Measurements from ENCODE around the gene IFI27L2.
"Not testable (repeated sequence)": the region's sequence is repeated elsewhere in the genome, so short reads cannot be mapped to it uniquely, and the experiment has no call there.

IFI27L2 gene

DNA sequence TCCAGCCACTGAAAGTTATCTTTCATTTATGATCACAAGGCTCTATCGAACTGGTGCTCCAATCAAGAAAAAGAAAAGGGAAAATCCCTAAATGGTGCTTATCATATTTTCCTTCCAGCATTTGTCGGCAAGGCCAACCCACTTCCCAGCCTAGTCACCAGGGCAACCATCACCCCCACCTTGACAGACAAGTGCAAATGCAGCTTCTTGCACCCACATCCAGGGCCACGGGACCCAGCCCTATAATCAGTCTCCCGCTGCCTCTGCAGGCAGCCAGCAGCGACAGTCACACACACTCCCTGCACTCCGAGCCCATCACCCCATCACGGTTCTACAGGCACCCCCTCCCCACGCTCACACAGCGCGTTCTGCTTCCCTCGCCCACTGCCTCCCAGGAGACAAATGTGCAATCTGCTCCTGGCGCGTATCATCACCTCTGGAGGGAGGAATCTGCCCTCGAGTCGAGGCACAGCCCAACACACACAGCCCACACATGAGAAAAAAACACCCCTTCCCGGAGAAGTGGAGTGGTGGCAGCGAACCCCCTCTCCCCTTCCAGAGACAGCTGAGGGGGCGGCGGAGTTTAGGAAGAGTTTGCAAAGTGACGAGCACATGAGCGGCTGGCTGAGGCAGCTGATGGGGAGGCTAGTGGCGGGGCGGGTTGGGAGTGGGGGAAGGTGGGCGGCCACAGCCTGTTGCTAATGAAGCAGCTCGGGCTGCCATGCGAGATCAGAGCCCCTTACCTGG is 35.5 kb upstream of the IFI27L2 start:
- in situ Hi-C loops (cut with HindIII; ENCODE audit: low pct_unique_long_range_greater_than_20kb, low sequenced_read_pairs) = no loop called here
- no peak for TF ChIP-seq JUND (IDR thresholded peaks at IDR 0.05; ENCODE audit: low read depth)
- DNase-seq (ENCODE audit: low read depth in 1 of 2, low spot score in 1 of 2) = no peak

DNA sequence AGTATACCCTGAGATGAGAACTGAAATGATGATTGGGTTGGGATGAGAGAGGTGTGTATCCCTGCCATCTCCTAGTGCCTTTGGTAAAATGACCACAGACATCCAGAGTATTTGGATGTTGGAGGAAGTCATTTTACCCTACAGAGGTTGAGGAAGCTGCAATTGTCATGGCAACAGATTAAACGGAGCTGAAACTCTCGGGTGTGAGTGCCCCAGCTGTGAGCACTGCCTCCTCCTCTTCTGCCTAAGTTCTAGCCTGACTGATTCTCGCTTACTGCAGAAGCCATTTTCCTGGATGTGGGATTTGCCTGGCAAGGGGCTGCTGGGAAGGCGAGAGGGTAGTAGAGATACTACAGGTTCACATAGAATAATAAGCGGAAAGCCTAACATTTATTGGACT is 34.4 kb upstream of the IFI27L2 start:
- no peak for DNase-seq (ENCODE audit: low read depth in 1 of 2, low spot score in 1 of 2)
- in situ Hi-C loops (cut with HindIII; ENCODE audit: low pct_unique_long_range_greater_than_20kb, low sequenced_read_pairs) = no loop called here
- TF ChIP-seq JUND (IDR thresholded peaks at IDR 0.05; ENCODE audit: low read depth) = no peak

DNA sequence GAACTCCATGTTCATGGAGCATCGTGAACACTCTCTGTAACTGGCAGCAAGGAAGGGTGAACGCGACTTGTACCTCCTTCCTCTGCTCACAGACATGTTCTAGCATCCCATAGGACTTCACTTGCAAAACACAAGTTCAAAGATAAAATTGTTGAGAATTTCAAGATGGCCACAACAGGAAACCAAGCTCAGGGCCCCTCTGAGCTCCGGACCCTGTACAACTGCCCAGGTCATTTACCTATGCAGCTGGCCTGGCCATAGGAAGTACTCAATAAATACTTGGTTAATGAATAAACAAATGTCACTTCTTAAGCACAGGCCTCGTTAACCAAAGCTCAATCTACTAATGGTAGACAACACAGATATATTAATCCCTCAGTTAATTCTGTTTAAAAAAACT is 33.1 kb upstream of the IFI27L2 start:
- in situ Hi-C loops (cut with HindIII; ENCODE audit: low pct_unique_long_range_greater_than_20kb, low sequenced_read_pairs) = no loop called here
- no peak for TF ChIP-seq JUND (IDR thresholded peaks at IDR 0.05; ENCODE audit: low read depth)
- DNase-seq (ENCODE audit: low read depth in 1 of 2, low spot score in 1 of 2) = no peak

DNA sequence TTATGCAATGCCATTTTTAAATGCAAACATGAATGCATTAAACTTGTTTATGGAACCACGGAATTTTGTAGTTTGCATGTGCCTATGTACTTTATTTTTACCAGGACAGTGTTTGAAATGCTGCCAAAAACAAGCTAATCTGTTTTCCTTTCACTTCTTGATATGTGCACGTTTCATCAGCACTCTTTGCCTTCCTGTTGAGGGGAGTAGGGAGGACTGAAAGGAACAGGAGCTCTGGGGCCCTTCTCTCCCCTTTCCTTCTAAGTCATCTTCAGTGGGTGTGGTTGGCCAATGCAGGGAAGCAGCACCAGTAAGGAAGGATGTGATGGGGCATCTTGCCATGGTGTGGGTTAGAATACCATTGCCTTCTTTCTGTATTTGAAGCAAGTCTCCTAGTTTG is 32.6 kb upstream of the IFI27L2 start:
- in situ Hi-C loops (cut with HindIII; ENCODE audit: low pct_unique_long_range_greater_than_20kb, low sequenced_read_pairs) = no loop called here
- no peak for DNase-seq (ENCODE audit: low read depth in 1 of 2, low spot score in 1 of 2)

DNA sequence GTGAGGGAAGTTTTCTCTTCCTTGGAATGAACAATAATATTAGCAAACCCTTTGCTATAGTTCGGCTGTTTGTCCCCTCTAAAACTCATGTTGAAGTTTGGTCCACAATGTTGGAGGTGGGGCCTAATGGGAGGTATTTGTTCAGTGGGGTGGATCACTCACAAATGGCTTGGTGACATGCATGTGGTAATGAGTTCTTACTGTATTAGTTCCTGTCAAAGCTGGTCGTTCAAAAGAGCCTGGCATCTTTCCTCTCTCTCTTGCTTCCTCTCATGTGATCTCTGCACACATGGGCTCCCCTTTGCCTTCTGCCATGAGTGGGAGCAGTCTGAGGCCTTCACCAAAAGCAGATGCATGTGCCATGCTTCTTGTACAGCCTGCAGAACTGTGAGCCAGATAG is 31.7 kb upstream of the IFI27L2 start:
- in situ Hi-C loops (cut with HindIII; ENCODE audit: low pct_unique_long_range_greater_than_20kb, low sequenced_read_pairs) = no loop called here
- TF ChIP-seq JUND (IDR thresholded peaks at IDR 0.05; ENCODE audit: low read depth) = no peak
- no peak for DNase-seq (ENCODE audit: low read depth in 1 of 2, low spot score in 1 of 2)

More for the DNA sequence above, 32.6 kb upstream of the IFI27L2 start:
- TF ChIP-seq JUND (IDR thresholded peaks at IDR 0.05; ENCODE audit: low read depth) = no peak

DNA sequence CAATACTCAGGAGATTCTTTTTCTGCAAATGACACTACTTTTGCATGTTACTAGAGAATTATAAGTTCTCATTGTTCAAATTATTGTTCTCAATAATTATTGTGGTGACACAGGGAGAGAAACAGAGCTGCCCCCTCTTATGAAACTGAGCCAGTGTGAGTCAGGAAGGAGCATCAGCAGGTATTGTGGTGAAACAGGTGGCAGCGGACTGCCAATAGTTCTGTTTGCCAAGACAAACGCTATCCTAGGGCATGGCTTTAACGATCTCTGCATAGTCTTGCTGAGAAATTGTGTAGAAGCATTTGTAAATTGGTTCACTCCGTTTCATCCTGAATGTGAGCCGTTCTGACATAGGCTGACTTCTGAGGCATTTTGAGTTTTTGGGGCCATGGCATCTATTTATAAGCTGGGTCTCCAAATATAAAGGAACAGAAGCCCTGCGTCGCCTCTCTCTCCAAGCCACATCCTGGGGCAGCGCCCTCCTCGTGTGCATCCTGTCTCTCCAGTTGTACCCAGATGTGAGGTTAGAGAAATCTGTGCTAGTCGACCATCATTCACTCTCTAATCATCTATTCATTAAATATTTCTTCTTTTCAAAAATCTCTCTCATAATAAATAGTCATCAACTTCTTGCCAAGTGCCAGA is 29.0 kb upstream of the IFI27L2 start:
- in situ Hi-C loops (cut with HindIII; ENCODE audit: low pct_unique_long_range_greater_than_20kb, low sequenced_read_pairs) = no loop called here

DNA sequence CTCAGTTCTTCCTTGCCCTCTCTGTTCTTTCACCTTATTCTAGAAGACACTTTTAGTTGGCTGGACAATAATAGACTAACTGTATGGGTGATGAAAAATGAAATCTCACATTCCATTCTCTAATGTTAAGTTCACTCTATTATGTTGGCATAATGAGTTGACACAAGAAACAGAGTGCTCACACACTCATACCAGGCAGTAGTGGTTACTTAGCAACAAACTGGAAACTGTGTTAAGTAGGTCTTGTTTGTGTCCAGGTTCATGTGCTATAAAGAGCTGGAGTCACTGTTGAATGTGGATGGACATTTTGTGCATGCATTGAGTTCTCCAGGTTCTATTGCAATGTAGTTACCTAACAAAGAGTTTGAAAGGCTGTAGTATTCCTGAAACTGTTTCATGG is 27.8 kb upstream of the IFI27L2 start:
- DNase-seq (ENCODE audit: low read depth in 1 of 2, low spot score in 1 of 2) = peak in 1 of 2 experiments; percentile 50
- in situ Hi-C loops (cut with HindIII; ENCODE audit: low pct_unique_long_range_greater_than_20kb, low sequenced_read_pairs) = no loop called here

More for the DNA sequence above, 29.0 kb upstream of the IFI27L2 start:
- TF ChIP-seq JUND (IDR thresholded peaks at IDR 0.05; ENCODE audit: low read depth) = no peak
- DNase-seq (ENCODE audit: low read depth in 1 of 2, low spot score in 1 of 2) = peak in 1 of 2 experiments; percentile 38

DNA sequence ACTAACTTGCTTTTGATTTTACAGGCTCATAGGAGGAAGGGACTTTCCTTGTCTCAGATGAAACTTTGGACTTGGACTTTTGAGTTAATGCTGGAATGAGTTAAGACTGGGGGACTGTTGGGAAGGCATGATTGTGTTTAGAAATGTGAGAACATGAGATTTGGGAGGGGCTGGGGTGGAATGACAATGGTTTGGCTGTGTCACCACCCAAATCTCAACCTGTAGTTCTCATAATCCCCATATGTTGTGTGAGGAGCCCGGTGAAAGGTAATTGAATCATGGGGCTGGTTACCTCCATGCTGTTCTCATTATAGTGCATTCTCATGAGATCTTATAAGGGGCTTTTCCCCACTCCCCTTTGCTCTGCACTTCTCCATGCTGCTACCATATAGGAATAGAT is 26.7 kb upstream of the IFI27L2 start:
- DNase-seq (ENCODE audit: low read depth in 1 of 2, low spot score in 1 of 2); in situ Hi-C loops (cut with HindIII; ENCODE audit: low pct_unique_long_range_greater_than_20kb, low sequenced_read_pairs): not testable (repeated sequence)

More for the DNA sequence above, 27.8 kb upstream of the IFI27L2 start:
- TF ChIP-seq JUND (IDR thresholded peaks at IDR 0.05; ENCODE audit: low read depth) = no peak

DNA sequence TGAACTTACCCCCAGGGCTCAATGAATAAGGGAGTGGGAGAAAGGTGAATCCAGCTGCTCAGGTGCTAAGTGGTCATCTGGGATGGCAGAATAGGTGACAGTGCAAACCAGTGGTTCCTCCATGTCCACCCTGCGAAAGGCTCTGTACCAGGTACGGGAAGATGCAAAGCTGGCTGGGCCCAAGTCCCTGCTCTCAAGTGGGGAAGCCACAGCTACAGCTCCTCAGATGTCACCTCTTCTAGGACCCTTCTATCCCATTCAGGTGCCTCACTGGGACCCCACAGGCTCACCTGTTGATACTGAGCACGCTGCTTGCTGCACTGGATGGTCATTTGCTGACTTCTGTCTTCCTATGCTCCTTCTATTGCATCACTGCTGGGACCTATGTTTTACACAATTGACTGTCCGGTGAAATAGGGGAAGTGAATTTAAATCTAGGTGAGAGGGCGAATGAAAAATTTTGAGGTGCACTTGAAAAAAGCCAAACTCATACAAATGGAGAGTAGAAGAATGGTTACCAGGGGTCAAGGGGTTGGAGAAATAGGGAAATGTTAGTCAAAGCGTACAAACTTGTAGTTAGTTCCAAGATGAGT is 24.4 kb upstream of the IFI27L2 start:
- in situ Hi-C loops (cut with HindIII; ENCODE audit: low pct_unique_long_range_greater_than_20kb, low sequenced_read_pairs) = no loop called here
- no peak for TF ChIP-seq JUND (IDR thresholded peaks at IDR 0.05; ENCODE audit: low read depth)
- no peak for DNase-seq (ENCODE audit: low read depth in 1 of 2, low spot score in 1 of 2)

DNA sequence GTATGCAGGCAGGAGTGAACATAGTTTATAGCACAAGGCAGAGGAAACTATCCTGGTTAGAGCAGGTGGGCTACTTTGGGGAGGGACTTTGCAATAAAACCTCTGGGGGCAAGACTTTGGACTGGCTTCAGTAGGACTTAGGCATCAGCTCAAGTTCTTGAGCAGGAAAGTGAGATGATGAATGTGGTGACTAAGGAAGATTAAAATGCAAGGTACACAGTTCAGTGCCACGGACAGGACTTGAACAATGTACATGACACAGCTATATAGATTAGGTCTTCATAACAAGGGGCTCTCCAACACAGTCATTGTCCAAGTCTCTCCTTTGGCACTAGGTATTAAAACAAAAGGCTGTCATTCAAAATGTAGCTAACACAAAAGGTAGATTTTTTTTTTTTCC is 23.3 kb upstream of the IFI27L2 start:
- no peak for TF ChIP-seq JUND (IDR thresholded peaks at IDR 0.05; ENCODE audit: low read depth)

DNA sequence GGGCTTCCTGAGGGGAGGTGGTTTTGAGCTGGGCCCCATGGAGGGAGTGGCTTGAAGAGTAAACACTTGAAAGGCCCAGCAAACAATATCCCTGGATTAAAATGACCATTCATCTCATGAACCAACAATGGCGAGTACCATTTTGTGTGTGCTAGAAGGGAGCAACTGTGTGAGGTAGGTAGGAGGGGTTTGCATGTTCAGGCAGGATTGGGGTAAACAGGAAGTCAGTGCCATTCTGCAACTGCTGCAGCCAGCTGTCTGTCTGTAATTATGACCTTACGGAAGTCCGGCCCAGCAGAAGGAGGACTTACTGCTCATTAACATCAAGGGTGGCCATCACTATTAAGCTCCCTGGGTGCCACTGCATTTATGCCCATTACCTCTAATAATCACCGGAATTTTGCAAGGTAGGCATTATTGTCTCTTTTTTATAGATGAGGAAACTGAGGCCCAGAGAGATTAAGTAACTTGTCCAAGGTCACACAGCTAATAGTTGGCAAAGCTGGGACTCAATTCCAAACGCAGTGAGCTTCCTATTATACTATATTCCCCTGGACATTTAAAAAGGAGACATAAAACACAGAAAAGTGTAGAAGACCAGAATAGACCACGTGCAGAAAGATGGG is 16.6 kb upstream of the IFI27L2 start:
- in situ Hi-C loops (cut with HindIII; ENCODE audit: low pct_unique_long_range_greater_than_20kb, low sequenced_read_pairs) = no loop called here
- DNase-seq (ENCODE audit: low read depth in 1 of 2, low spot score in 1 of 2) = peak in 1 of 2 experiments; percentile 49
- TF ChIP-seq JUND (IDR thresholded peaks at IDR 0.05; ENCODE audit: low read depth) = no peak

More for the DNA sequence above, 23.3 kb upstream of the IFI27L2 start:
- no peak for DNase-seq (ENCODE audit: low read depth in 1 of 2, low spot score in 1 of 2)
- in situ Hi-C loops (cut with HindIII; ENCODE audit: low pct_unique_long_range_greater_than_20kb, low sequenced_read_pairs) = no loop called here

DNA sequence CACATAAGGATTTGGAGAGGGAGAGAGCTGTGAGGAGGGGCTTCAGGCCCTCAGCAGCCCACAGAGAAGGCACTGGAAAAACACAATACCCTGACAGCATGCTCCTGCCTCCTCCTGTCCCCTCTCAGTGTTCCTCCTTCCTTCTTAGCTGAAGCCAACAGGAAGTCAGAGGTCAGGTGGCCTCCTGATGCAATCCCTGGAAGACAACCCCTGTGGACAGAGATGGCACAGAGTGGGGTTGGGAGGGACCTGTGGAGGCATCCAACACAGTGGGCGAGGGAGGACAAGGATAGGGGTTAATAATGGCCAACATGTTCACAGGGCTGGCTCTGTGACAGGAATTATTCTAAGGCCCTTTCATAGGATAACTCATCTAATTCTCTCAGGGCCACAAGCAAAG is 15.4 kb upstream of the IFI27L2 start:
- TF ChIP-seq JUND (IDR thresholded peaks at IDR 0.05; ENCODE audit: low read depth) = no peak
- DNase-seq (ENCODE audit: low read depth in 1 of 2, low spot score in 1 of 2) = peak in 1 of 2 experiments; percentile 30
- in situ Hi-C loops (cut with HindIII; ENCODE audit: low pct_unique_long_range_greater_than_20kb, low sequenced_read_pairs) = no loop called here

DNA sequence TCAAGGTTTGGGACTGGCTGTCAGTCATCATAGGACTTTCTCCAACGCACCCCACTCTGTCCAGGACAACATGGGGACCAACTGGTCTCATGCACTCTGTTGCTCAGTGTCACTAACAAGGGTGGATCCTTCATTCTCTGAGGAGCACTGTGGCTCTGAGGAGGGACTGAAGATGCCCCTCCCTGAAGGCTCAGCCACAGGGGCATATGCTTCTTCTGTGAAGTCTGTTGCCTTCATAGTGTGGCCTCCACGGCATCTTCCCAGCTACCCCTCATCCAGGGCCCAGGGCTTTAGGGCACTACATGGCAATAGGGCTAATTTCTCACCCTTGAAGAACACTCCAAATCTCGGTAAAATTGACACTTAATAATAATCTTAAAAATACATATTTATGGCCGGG is 14.3 kb upstream of the IFI27L2 start:
- in situ Hi-C loops (cut with HindIII; ENCODE audit: low pct_unique_long_range_greater_than_20kb, low sequenced_read_pairs) = no loop called here
- no peak for DNase-seq (ENCODE audit: low read depth in 1 of 2, low spot score in 1 of 2)
- no peak for TF ChIP-seq JUND (IDR thresholded peaks at IDR 0.05; ENCODE audit: low read depth)
